GM23338 (cell line): ENCODE results near the gene CDK14. TPM values are rescaled to one million over a fixed set of nuclear protein-coding genes. Genes with fewer than 3 reads are reported as not detected.

Source experiments
- ATAC-seq: fragments of 200-7000 bp; cut with Tn5 transposase; 3 replicates; pipeline ENCODE4 v1.9.1; 2020
- DNase-seq: peaks from one replicate; pipeline ENCODE4 v3.0.0-alpha.2; 2015; ENCODE audit warnings: low spot score
- H2AFZ ChIP-seq: fragments of 200-600 bp; sonication (generic); 2 replicates; pipeline ENCODE4 v1.8.0; 2016; ENCODE audit warnings: antibody characterized with exemption, mild to moderate bottlenecking, moderate library complexity
- H3F3A ChIP-seq: fragments of 200-600 bp; sonication (generic); replicated peaks from 2 replicates; pipeline ENCODE4 v1.8.0; 2017; ENCODE audit warnings: antibody characterized with exemption, mixed run types, low read depth
- H3K27ac ChIP-seq: fragments of 200-600 bp; sonication (generic); 2 replicates; pipeline ENCODE4 v1.6.1; 2016; ENCODE audit warnings: low read depth
- H3K27me3 ChIP-seq: fragments of 200-600 bp; sonication (generic); 2 replicates; pipeline ENCODE4 v1.8.0; 2016; ENCODE audit warnings: mild to moderate bottlenecking, mixed run types, moderate library complexity; ENCODE audit not compliant: insufficient read depth
- H3K36me3 ChIP-seq: fragments of 200-600 bp; sonication (generic); 2 replicates; pipeline ENCODE4 v1.8.0; 2016; ENCODE audit warnings: mild to moderate bottlenecking; ENCODE audit not compliant: insufficient read depth
- H3K4me1 ChIP-seq: fragments of 200-600 bp; sonication (generic); 2 replicates; pipeline ENCODE4 v1.8.0; 2016; ENCODE audit warnings: mild to moderate bottlenecking, moderate library complexity; ENCODE audit not compliant: insufficient read depth
- H3K4me2 ChIP-seq: fragments of 200-600 bp; sonication (generic); 2 replicates; pipeline ENCODE4 v1.7.1; 2017; ENCODE audit warnings: mixed run types
- H3K4me3 ChIP-seq: fragments of 200-600 bp; sonication (generic); 2 replicates; pipeline ENCODE4 v1.6.1; 2016; ENCODE audit warnings: mixed run types
- H3K79me2 ChIP-seq: fragments of 200-600 bp; sonication (generic); replicated peaks from 2 replicates; pipeline ENCODE4 v1.8.0; 2017; ENCODE audit warnings: mild to moderate bottlenecking; ENCODE audit not compliant: insufficient read depth
- H3K9me2 ChIP-seq: fragments of 200-600 bp; sonication (generic); 2 replicates; pipeline ENCODE4 v1.8.0; 2017; ENCODE audit not compliant: insufficient read depth
- H4K20me1 ChIP-seq: fragments of 200-600 bp; sonication (generic); replicated peaks from 2 replicates; pipeline ENCODE4 v1.8.0; 2017; ENCODE audit warnings: mild to moderate bottlenecking; ENCODE audit not compliant: insufficient read depth
- H3K27ac Mint-ChIP-seq: 2 replicates; pipeline ENCODE4 v1.8.0; 2020; ENCODE audit warnings: inconsistent platforms, mild to moderate bottlenecking, moderate library complexity, mixed read lengths
- H3K27me3 Mint-ChIP-seq: 3 replicates; pipeline ENCODE4 v1.8.0; 2022; ENCODE audit warnings: low read depth, mild to moderate bottlenecking, moderate library complexity, mixed read lengths, inconsistent platforms; ENCODE audit not compliant: insufficient read depth, poor library complexity
- H3K36me3 Mint-ChIP-seq: 3 replicates; pipeline ENCODE4 v1.8.0; 2021; ENCODE audit warnings: low read depth, mild to moderate bottlenecking, inconsistent platforms, moderate library complexity, mixed read lengths
- H3K4me1 Mint-ChIP-seq: 3 replicates; pipeline ENCODE4 v1.8.0; 2020; ENCODE audit warnings: mild to moderate bottlenecking, inconsistent platforms, mixed read lengths
- H3K4me3 Mint-ChIP-seq: 3 replicates; pipeline ENCODE4 v1.8.0; 2021; ENCODE audit warnings: moderate library complexity, mild to moderate bottlenecking, inconsistent platforms, mixed read lengths
- H3K9me3 Mint-ChIP-seq: 3 replicates; pipeline ENCODE4 v1.8.0; 2020; ENCODE audit warnings: moderate library complexity, mild to moderate bottlenecking, inconsistent platforms, mixed read lengths
- CREB1 ChIP-seq: fragments of 250-450 bp; sonication (Bioruptor Pico); IDR thresholded peaks from 2 replicates; pipeline ENCODE4 v1.5.0; 2020; ENCODE audit warnings: low read depth, mild to moderate bottlenecking, moderate library complexity
- EZH2 ChIP-seq: fragments of 200-600 bp; sonication (generic); IDR thresholded peaks from one replicate; pipeline ENCODE4 v1.8.0; 2017; ENCODE audit warnings: antibody characterized with exemption, mild to moderate bottlenecking, low read depth; ENCODE audit not compliant: unreplicated experiment
- EZH2phosphoT487 ChIP-seq: fragments of 200-600 bp; sonication (generic); IDR thresholded peaks from one replicate; pipeline ENCODE4 v1.8.1; 2018; ENCODE audit warnings: antibody characterized with exemption; ENCODE audit not compliant: unreplicated experiment
- JUNB ChIP-seq: IDR thresholded peaks from one replicate; pipeline ENCODE4 v1.6.1; 2016; ENCODE audit warnings: antibody characterized with exemption; ENCODE audit not compliant: unreplicated experiment
- NANOG ChIP-seq: IDR thresholded peaks from 2 replicates; pipeline ENCODE4 v1.6.1; 2016; ENCODE audit warnings: antibody characterized with exemption, borderline replicate concordance
- POLR2AphosphoS5 ChIP-seq: IDR thresholded peaks from 2 replicates; pipeline ENCODE4 v1.6.1; 2016; ENCODE audit warnings: antibody characterized with exemption, low read depth
- STAT1 ChIP-seq: IDR thresholded peaks from one replicate; pipeline ENCODE4 v1.6.1; 2016; ENCODE audit warnings: antibody characterized with exemption; ENCODE audit not compliant: unreplicated experiment
- ZNF114 ChIP-seq: fragments of 250-450 bp; sonication (Bioruptor Pico); IDR thresholded peaks from 2 replicates; pipeline ENCODE4 v1.5.0; 2020; ENCODE audit warnings: mild to moderate bottlenecking, moderate library complexity
- ZNF331 ChIP-seq: fragments of 250-450 bp; sonication (Bioruptor Pico); IDR thresholded peaks from 2 replicates; pipeline ENCODE4 v1.5.0; 2020; ENCODE audit warnings: low read depth, mild to moderate bottlenecking, moderate library complexity
- polyA plus RNA-seq: library from polyadenylated mRNA; unstranded; fragments of >200 nt; fragmentation: Nextera tagmentation; extraction: Ambion mirVana; gene quantifications from 2 replicates; pipeline ENCODE4 v1.2.1, GENCODE V29; 2016
- total RNA-seq: library from RNA; depleted of rRNA; stranded (reverse); fragments of >200 nt; shearing (Covaris generic); gene quantifications from 2 replicates; pipeline ENCODE4 v1.2.3, GENCODE V29; 2014
- TF ChIP-seq, protein P1 (sequence below): IDR thresholded peaks from one replicate; pipeline ENCODE4 v1.6.1; 2018; ENCODE audit warnings: antibody characterized with exemption; ENCODE audit not compliant: unreplicated experiment
- TF ChIP-seq, protein P2 (sequence below), 2 experiments: fragments of 200-600 bp in 1 of 2; sonication (generic) in 1 of 2; conservative IDR thresholded peaks; 2 replicates each; pipeline versions ENCODE4 v1.5.1 to v1.6.1; 2016 to 2017; ENCODE audit warnings: antibody characterized with exemption in 2 of 2, low read depth in 2 of 2, mild to moderate bottlenecking in 2 of 2, moderate library complexity in 1 of 2

CDK14 gene
- total and polyA plus RNA-seq, 2 experiments from 2014 or later, result 11.2 to 24.0 TPM

DNA sequence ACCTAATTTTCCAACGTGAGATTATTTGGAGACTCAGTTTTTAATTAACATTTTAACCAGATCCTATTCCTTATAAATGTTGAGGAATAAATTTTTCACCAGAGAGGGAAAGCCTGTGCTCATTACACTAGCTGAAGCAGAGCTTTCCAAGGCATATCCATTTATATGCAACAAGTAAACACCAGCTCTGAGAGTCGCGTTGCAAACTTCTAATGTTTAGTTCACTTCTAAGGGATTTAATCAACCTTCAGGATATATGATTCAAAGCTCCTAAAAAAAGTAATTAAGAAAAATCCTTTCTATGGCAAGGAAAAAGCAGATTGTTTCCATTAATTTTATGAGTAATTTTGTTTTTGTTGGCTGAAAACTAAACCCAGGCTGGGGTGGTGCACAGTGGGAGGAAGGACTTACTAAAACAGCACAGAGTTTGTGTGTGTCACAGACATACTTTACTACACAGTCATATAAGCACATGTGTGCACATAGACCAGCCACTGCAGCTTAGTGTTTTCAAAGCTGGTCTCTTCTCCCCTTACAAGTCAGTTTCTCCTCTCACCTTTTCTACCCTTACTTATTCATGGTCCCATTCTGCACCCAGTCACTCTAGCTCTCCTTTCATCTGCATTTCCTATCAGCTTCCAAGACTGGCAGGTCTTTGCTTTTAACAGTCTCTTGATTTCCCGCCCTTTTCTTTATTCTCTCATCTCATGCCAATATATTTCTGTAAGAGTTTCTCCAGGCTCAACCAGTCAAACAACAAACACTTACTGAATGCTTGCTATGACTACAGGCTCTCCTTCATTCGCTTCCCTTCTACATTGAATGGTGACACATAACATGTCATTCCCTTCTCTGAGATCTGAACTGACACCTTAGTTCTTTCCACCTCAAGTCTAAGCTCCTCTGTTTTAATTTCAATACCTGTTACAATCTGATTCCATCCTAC, 587.0 kb downstream of the CDK14 start (continued):
- TF ChIP-seq, protein P1, sequence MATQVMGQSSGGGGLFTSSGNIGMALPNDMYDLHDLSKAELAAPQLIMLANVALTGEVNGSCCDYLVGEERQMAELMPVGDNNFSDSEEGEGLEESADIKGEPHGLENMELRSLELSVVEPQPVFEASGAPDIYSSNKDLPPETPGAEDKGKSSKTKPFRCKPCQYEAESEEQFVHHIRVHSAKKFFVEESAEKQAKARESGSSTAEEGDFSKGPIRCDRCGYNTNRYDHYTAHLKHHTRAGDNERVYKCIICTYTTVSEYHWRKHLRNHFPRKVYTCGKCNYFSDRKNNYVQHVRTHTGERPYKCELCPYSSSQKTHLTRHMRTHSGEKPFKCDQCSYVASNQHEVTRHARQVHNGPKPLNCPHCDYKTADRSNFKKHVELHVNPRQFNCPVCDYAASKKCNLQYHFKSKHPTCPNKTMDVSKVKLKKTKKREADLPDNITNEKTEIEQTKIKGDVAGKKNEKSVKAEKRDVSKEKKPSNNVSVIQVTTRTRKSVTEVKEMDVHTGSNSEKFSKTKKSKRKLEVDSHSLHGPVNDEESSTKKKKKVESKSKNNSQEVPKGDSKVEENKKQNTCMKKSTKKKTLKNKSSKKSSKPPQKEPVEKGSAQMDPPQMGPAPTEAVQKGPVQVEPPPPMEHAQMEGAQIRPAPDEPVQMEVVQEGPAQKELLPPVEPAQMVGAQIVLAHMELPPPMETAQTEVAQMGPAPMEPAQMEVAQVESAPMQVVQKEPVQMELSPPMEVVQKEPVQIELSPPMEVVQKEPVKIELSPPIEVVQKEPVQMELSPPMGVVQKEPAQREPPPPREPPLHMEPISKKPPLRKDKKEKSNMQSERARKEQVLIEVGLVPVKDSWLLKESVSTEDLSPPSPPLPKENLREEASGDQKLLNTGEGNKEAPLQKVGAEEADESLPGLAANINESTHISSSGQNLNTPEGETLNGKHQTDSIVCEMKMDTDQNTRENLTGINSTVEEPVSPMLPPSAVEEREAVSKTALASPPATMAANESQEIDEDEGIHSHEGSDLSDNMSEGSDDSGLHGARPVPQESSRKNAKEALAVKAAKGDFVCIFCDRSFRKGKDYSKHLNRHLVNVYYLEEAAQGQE, result no peak
- TF ChIP-seq ZNF331 (CRISPR knock-in tag) (no peak), STAT1 (no peak)

DNA sequence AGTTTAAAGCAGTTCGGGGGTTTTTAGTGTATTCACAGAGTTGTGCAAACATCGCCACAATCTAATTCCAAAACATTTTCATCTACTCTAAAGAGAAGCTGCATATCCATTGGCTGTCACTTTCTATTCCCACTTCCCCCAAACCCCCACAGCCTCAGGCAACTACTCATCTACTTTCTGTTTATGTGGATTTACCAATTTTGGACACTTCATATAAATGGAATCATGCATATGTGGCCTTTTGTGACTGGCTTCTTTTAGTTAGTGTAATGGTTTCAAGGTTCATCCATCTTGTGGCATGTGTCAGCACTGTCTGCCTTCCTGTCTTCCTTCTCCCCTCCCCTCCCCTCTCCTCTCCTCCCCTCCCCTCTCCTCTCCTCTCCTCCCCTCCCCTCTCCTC, 589.6 kb downstream of the CDK14 start:
- Histone ChIP-seq H3K36me3 (no peaks in the 10 kb centered on the region), H3K27me3 (no peaks in the 10 kb centered on the region), H3K4me1 (no peaks in the 10 kb centered on the region), H3K79me2 (no peaks in the 10 kb centered on the region), H3F3A (no peaks in the 10 kb centered on the region), H4K20me1 (no peaks in the 10 kb centered on the region), H3K4me3 (no peak overlapping the region), H3K9me2 (no peaks in the 10 kb centered on the region), H3K27ac (no peak overlapping the region), H3K4me2 (no peak overlapping the region), H2AFZ (no peak overlapping the region)
- H3K4me3 Mint-ChIP-seq, result no peak overlapping the region
- H3K27me3 Mint-ChIP-seq, result peaks cover 1% of the 10 kb centered on the region
- no peak for ATAC-seq
- H3K4me1 Mint-ChIP-seq, result no peaks in the 10 kb centered on the region
- no peaks in the 10 kb centered on the region for H3K9me3 Mint-ChIP-seq
- no peak for DNase-seq
- H3K36me3 Mint-ChIP-seq, result peaks cover 3% of the 10 kb centered on the region; the same call in 2 of the 3 replicates
- H3K27ac Mint-ChIP-seq, result no peak overlapping the region
- TF ChIP-seq, protein P1, result no peak
- TF ChIP-seq EZH2phosphoT487 (no peak), CREB1 (no peak), NANOG (no peak), POLR2AphosphoS5 (no peak), ZNF114 (no peak), EZH2 (no peak), JUNB (no peak)
- TF ChIP-seq, protein P2, sequence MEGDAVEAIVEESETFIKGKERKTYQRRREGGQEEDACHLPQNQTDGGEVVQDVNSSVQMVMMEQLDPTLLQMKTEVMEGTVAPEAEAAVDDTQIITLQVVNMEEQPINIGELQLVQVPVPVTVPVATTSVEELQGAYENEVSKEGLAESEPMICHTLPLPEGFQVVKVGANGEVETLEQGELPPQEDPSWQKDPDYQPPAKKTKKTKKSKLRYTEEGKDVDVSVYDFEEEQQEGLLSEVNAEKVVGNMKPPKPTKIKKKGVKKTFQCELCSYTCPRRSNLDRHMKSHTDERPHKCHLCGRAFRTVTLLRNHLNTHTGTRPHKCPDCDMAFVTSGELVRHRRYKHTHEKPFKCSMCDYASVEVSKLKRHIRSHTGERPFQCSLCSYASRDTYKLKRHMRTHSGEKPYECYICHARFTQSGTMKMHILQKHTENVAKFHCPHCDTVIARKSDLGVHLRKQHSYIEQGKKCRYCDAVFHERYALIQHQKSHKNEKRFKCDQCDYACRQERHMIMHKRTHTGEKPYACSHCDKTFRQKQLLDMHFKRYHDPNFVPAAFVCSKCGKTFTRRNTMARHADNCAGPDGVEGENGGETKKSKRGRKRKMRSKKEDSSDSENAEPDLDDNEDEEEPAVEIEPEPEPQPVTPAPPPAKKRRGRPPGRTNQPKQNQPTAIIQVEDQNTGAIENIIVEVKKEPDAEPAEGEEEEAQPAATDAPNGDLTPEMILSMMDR (conservative IDR thresholded peaks at IDR 0.05; ENCODE audit: low read depth in 2 of 2), result no peak
